ENCODE data around the gene THSD4.

Gene THSD4

GRCh38 chr15:71215126-71215894 is 100.0 kb downstream of the THSD4 start:
- H3K79me2 ChIP-seq (ENCODE audit: control insufficient read depth, low read length): no peaks in the 10 kb centered on the region
- no peak overlapping the region for H3K27ac ChIP-seq (ENCODE audit: low read depth, low read length)
- no peaks in the 10 kb centered on the region for H3K9me2 ChIP-seq (replicated peaks; ENCODE audit: control insufficient read depth, low read length)
- no peaks in the 10 kb centered on the region for H3F3A ChIP-seq (ENCODE audit: control insufficient read depth, insufficient read depth)
- no peaks in the 10 kb centered on the region for H3K36me3 ChIP-seq (ENCODE audit: control insufficient read depth, low read length)
- no peaks in the 10 kb centered on the region for H3K27me3 ChIP-seq (ENCODE audit: control insufficient read depth, low read length)
- no peak for TF ChIP-seq CTCF (IDR thresholded peaks at IDR 0.05; ENCODE audit: low read depth, low read length, poor library complexity, severe bottlenecking)
- TF ChIP-seq EZH2phosphoT487 (IDR thresholded peaks at IDR 0.05; ENCODE audit: borderline replicate concordance, low read length): no peak
- no peaks in the 10 kb centered on the region for H4K20me1 ChIP-seq (ENCODE audit: control insufficient read depth, insufficient read depth, low read depth, low read length)
- no peaks in the 10 kb centered on the region for H3K4me1 ChIP-seq (ENCODE audit: control insufficient read depth, low read length)
- peaks cover 3% of the 10 kb centered on the region; the same call in 1 of the 2 replicates for H3K9me3 ChIP-seq (ENCODE audit: control insufficient read depth, insufficient read depth, low read length)
- H3K4me3 ChIP-seq (ENCODE audit: low read length): no peak overlapping the region
- H3K4me2 ChIP-seq (ENCODE audit: low read length): no peak overlapping the region

GRCh38 chr15:71218272-71218805 is 103.1 kb downstream of the THSD4 start:
- H3K9me2 ChIP-seq (replicated peaks; ENCODE audit: control insufficient read depth, low read length): no peaks in the 10 kb centered on the region
- peaks cover 3% of the 10 kb centered on the region; the same call in 1 of the 2 replicates for H3K9me3 ChIP-seq (ENCODE audit: control insufficient read depth, insufficient read depth, low read length)
- H3K4me3 ChIP-seq (ENCODE audit: low read length): no peak overlapping the region
- TF ChIP-seq EZH2phosphoT487 (IDR thresholded peaks at IDR 0.05; ENCODE audit: borderline replicate concordance, low read length): no peak
- no peak for TF ChIP-seq CTCF (IDR thresholded peaks at IDR 0.05; ENCODE audit: low read depth, low read length, poor library complexity, severe bottlenecking)
- H3K36me3 ChIP-seq (ENCODE audit: control insufficient read depth, low read length): no peaks in the 10 kb centered on the region
- H3K79me2 ChIP-seq (ENCODE audit: control insufficient read depth, low read length): no peaks in the 10 kb centered on the region
- H4K20me1 ChIP-seq (ENCODE audit: control insufficient read depth, insufficient read depth, low read depth, low read length): no peaks in the 10 kb centered on the region
- no peak overlapping the region for H3K4me2 ChIP-seq (ENCODE audit: low read length)
- H3K27ac ChIP-seq (ENCODE audit: low read depth, low read length): no peak overlapping the region
- H3K4me1 ChIP-seq (ENCODE audit: control insufficient read depth, low read length): no peaks in the 10 kb centered on the region
- H3K27me3 ChIP-seq (ENCODE audit: control insufficient read depth, low read length): no peaks in the 10 kb centered on the region
- H3F3A ChIP-seq (ENCODE audit: control insufficient read depth, insufficient read depth): no peaks in the 10 kb centered on the region

- Histone ChIP-seq H3F3A (ENCODE audit: control insufficient read depth, insufficient read depth) (no peaks in the 10 kb centered on the region), H3K4me2 (ENCODE audit: low read length) (no peak overlapping the region), H3K36me3 (ENCODE audit: control insufficient read depth, low read length) (no peaks in the 10 kb centered on the region), H3K4me1 (ENCODE audit: control insufficient read depth, low read length) (no peaks in the 10 kb centered on the region), H3K9me3 (ENCODE audit: control insufficient read depth, insufficient read depth, low read length) (peaks cover 3% of the 10 kb centered on the region; the same call in 1 of the 2 replicates), H3K27ac (ENCODE audit: low read depth, low read length) (no peak overlapping the region), H3K4me3 (ENCODE audit: low read length) (no peak overlapping the region), H4K20me1 (ENCODE audit: control insufficient read depth, insufficient read depth, low read depth, low read length) (no peaks in the 10 kb centered on the region), H3K79me2 (ENCODE audit: control insufficient read depth, low read length) (no peaks in the 10 kb centered on the region), H3K9me2 (replicated peaks; ENCODE audit: control insufficient read depth, low read length) (no peaks in the 10 kb centered on the region), H3K27me3 (ENCODE audit: control insufficient read depth, low read length) (no peaks in the 10 kb centered on the region)
- TF ChIP-seq CTCF (IDR thresholded peaks at IDR 0.05; ENCODE audit: low read depth, low read length, poor library complexity, severe bottlenecking): no peak
- TF ChIP-seq EZH2phosphoT487 (IDR thresholded peaks at IDR 0.05; ENCODE audit: borderline replicate concordance, low read length): no peak
Measured at GRCh38 chr15:71219101-71219500, 103.8 kb downstream of the THSD4 start.
